ENCODE results near the gene NFATC2.
"Not testable (repeated sequence)": the region's sequence is repeated elsewhere in the genome, so short reads cannot be mapped to it uniquely, and the experiment has no call there.

Gene NFATC2

DNA sequence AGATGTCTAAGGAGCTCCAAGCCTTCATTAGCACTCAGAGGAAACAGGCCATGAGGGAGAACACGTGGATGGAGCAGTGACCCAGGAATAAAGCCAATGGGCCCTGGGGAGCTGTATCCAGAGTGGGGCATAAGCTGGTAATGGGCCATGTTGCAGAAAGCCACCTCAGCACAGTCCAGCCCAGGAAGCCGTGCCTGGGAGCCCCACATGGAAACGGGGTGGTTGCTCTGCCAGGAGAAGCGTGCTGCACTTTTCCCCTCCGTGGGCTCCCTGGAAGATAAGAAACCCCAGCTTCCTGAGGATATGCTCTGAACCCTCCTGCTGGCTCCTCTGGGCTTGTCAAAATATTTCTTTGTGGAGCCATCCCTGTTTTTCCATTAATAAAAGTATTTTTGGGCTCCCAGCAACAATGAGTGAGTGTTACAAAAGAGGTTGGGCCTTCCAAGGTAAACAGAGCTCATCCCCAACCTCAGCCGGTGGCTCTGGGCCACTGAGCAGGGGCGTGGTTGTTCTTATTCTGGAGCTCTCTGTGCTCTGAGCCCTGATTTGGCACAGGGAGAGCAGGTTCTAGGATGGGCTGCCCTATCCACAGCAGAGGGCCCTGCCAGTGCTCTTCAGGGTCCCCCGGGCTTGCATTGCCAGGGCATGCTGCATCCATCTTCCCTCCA, 31.2 kb upstream of the NFATC2 start:
- Histone ChIP-seq H3K4me3 (ENCODE audit: low read length) (no peak overlapping the region), H3K27me3 (ENCODE audit: insufficient read depth, low read length, poor library complexity) (no peaks in the 10 kb centered on the region), H3K23ac (ENCODE audit: low read length) (no peak overlapping the region), H3K4me2 (ENCODE audit: low read length) (no peak overlapping the region), H3K4ac (ENCODE audit: low read depth, low read length) (no peak overlapping the region), H2BK15ac (replicated peaks; ENCODE audit: low read depth) (no peak overlapping the region), H2AK5ac (ENCODE audit: low read length) (no peak overlapping the region), H4K8ac (ENCODE audit: low read depth, low read length) (no peak overlapping the region), H3K9ac (ENCODE audit: low read length) (no peak overlapping the region), H2BK5ac (ENCODE audit: low read length) (no peak overlapping the region), H2BK120ac (ENCODE audit: low read depth, low read length) (no peak overlapping the region), H3K56ac (ENCODE audit: low read length) (no peak overlapping the region), H3K18ac (ENCODE audit: low read length) (no peak overlapping the region), H3K4me1 (ENCODE audit: control insufficient read depth, low read depth, low read length) (no peaks in the 10 kb centered on the region), H3K79me1 (ENCODE audit: low read length) (no peaks in the 10 kb centered on the region), H3K79me2 (ENCODE audit: control insufficient read depth, insufficient read depth, low read length) (no peaks in the 10 kb centered on the region), H4K5ac (ENCODE audit: low read length) (no peak overlapping the region), H3K36me3 (ENCODE audit: control insufficient read depth, insufficient read depth, low read length) (no peaks in the 10 kb centered on the region), H3K27ac (ENCODE audit: low read depth, low read length) (no peak overlapping the region)
- no CpG with 5 or more reads among the region's 8 CpGs for WGBS (ENCODE audit: extremely low coverage, insufficient coverage, low lambda C conversion rate)
- DNase-seq = no peak

DNA sequence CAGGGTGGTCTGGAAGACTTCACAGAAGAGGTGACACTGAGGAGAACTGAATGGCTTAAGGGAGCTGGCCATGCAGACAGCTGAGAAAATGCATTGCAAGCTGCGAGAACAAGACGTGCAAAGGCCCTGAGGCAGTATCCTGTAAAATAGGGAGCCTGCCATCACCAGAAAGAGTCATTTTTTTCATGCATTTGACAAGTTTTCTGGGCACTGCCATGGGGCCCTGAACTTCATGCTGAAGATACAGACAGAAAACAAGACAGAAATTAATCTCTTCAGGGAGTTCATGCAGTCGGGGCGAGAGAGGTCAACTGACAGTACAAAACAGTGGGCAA, 28.9 kb upstream of the NFATC2 start:
- Histone ChIP-seq H3K9ac (ENCODE audit: low read length) (no peak overlapping the region), H3K4ac (ENCODE audit: low read depth, low read length) (no peak overlapping the region), H3K4me1 (ENCODE audit: control insufficient read depth, low read depth, low read length) (no peaks in the 10 kb centered on the region), H3K56ac (ENCODE audit: low read length) (no peak overlapping the region), H3K36me3 (ENCODE audit: control insufficient read depth, insufficient read depth, low read length) (no peaks in the 10 kb centered on the region), H3K79me1 (ENCODE audit: low read length) (no peaks in the 10 kb centered on the region), H3K4me2 (ENCODE audit: low read length) (no peak overlapping the region), H2BK120ac (ENCODE audit: low read depth, low read length) (no peak overlapping the region), H4K8ac (ENCODE audit: low read depth, low read length) (no peak overlapping the region), H3K18ac (ENCODE audit: low read length) (no peak overlapping the region), H3K27me3 (ENCODE audit: insufficient read depth, low read length, poor library complexity) (no peaks in the 10 kb centered on the region), H3K79me2 (ENCODE audit: control insufficient read depth, insufficient read depth, low read length) (no peaks in the 10 kb centered on the region), H3K23ac (ENCODE audit: low read length) (no peak overlapping the region), H2BK5ac (ENCODE audit: low read length) (no peak overlapping the region), H2AK5ac (ENCODE audit: low read length) (no peak overlapping the region), H3K27ac (ENCODE audit: low read depth, low read length) (no peak overlapping the region), H2BK15ac (replicated peaks; ENCODE audit: low read depth) (no peak overlapping the region), H3K4me3 (ENCODE audit: low read length) (no peak overlapping the region), H4K5ac (ENCODE audit: low read length) (no peak overlapping the region)
- no CpG with 5 or more reads among the region's 4 CpGs for WGBS (ENCODE audit: extremely low coverage, insufficient coverage, low lambda C conversion rate)
- no peak for DNase-seq

DNA sequence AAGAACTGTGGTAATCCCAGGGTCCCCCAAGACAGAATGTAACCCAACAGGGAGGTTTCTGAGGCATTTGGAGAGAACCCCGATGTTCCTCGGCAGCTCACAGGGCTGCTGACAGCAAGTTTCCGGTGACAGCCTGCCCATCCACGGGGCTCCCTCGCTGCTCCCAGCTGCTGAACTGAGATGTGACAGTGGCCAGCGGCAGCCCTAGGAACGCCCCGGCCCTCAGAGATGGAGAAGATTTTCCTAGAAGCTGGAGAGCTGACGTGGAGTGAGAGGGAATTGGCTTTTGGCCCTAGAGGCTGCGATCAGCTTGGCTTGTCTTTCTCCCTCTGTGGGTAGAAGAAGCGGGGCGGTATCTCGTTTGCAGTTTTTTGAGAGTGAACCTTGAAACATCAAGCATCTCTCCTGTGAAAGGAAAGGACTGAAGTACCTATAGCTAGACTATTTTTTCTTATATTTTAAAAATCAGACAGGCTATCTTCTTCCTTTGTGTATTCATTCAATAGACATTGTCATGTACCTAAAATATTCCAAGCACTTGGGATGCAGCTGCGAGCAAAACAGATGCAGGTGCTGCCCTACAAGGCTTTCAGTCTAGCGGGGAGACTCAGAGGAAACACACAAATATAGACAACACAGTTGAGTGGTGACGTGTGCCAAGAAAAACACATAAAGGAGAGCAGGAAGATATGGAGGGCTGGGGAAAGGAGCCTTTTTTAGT, 28.4 kb upstream of the NFATC2 start:
- Histone ChIP-seq H3K4me3 (ENCODE audit: low read length) (no peak overlapping the region), H4K8ac (ENCODE audit: low read depth, low read length) (no peak overlapping the region), H3K79me1 (ENCODE audit: low read length) (no peaks in the 10 kb centered on the region), H3K27ac (ENCODE audit: low read depth, low read length) (no peak overlapping the region), H4K5ac (ENCODE audit: low read length) (no peak overlapping the region), H3K9ac (ENCODE audit: low read length) (no peak overlapping the region), H2AK5ac (ENCODE audit: low read length) (no peak overlapping the region), H3K56ac (ENCODE audit: low read length) (no peak overlapping the region), H3K27me3 (ENCODE audit: insufficient read depth, low read length, poor library complexity) (no peaks in the 10 kb centered on the region), H2BK5ac (ENCODE audit: low read length) (no peak overlapping the region), H3K23ac (ENCODE audit: low read length) (no peak overlapping the region), H3K79me2 (ENCODE audit: control insufficient read depth, insufficient read depth, low read length) (no peaks in the 10 kb centered on the region), H2BK120ac (ENCODE audit: low read depth, low read length) (no peak overlapping the region), H3K4ac (ENCODE audit: low read depth, low read length) (no peak overlapping the region), H3K18ac (ENCODE audit: low read length) (no peak overlapping the region), H3K4me1 (ENCODE audit: control insufficient read depth, low read depth, low read length) (no peaks in the 10 kb centered on the region), H2BK15ac (replicated peaks; ENCODE audit: low read depth) (no peak overlapping the region), H3K4me2 (ENCODE audit: low read length) (no peak overlapping the region), H3K36me3 (ENCODE audit: control insufficient read depth, insufficient read depth, low read length) (no peaks in the 10 kb centered on the region)
- WGBS (ENCODE audit: extremely low coverage, insufficient coverage, low lambda C conversion rate) = no CpG with 5 or more reads among the region's 16 CpGs
- no peak for DNase-seq

DNA sequence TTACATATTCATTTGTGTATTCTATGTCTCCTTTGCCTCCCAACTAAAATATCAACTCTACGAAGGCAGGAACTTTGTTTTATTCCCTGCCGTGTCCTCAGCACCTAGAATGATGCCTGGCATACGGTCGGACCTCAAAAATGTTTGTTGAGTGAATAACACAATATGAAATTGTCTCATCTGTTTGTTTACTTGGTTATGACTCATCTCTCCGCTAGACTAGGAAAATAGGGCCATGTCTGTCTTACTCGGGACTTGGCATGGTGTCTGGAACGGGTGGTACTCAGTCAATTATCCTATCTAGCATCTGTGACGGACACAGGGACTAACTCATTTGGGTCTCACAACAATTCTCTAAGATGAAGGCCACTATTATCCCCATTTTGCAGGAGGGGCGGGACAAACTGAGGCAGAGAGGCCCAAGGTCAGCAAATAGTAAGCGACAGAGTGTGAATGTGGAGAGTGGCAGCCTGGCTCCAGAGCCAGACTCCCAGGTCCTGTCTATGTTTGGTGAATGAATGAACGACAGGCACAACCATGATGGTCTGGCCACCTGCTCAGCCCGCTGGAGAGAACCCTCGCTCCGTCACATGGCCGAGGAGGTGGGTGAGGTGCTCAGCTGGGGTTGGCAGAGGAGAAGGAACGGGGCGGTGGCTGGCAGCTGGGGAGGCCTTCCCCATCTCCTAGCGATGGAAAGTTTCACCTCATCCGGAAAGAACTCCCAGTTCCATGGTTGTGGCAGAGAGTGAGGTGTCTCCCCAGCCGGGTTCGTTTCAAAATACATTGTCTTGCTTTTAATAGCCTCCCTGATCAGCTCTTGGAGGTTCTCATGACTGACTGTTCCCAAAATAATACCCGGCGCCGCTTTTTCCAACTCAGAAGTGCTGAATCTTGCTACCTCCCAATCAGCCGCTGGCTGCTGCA, 27.6 kb upstream of the NFATC2 start:
- H2BK5ac ChIP-seq (ENCODE audit: low read length) = no peak overlapping the region
- H3K4me2 ChIP-seq (ENCODE audit: low read length) = no peak overlapping the region
- H3K4me1 ChIP-seq (ENCODE audit: control insufficient read depth, low read depth, low read length) = no peaks in the 10 kb centered on the region
- no peak overlapping the region for H3K56ac ChIP-seq (ENCODE audit: low read length)
- no peaks in the 10 kb centered on the region for H3K27me3 ChIP-seq (ENCODE audit: insufficient read depth, low read length, poor library complexity)
- no peak overlapping the region for H2BK15ac ChIP-seq (replicated peaks; ENCODE audit: low read depth)
- H4K8ac ChIP-seq (ENCODE audit: low read depth, low read length) = no peak overlapping the region
- no peak overlapping the region for H3K9ac ChIP-seq (ENCODE audit: low read length)
- H3K79me1 ChIP-seq (ENCODE audit: low read length) = no peaks in the 10 kb centered on the region
- H3K18ac ChIP-seq (ENCODE audit: low read length) = no peak overlapping the region
- no peak overlapping the region for H3K4ac ChIP-seq (ENCODE audit: low read depth, low read length)
- H3K36me3 ChIP-seq (ENCODE audit: control insufficient read depth, insufficient read depth, low read length) = no peaks in the 10 kb centered on the region
- no peak overlapping the region for H4K5ac ChIP-seq (ENCODE audit: low read length)
- no peaks in the 10 kb centered on the region for H3K79me2 ChIP-seq (ENCODE audit: control insufficient read depth, insufficient read depth, low read length)
- no peak overlapping the region for H3K27ac ChIP-seq (ENCODE audit: low read depth, low read length)
- H3K4me3 ChIP-seq (ENCODE audit: low read length) = no peak overlapping the region
- H2BK120ac ChIP-seq (ENCODE audit: low read depth, low read length) = no peak overlapping the region
- H2AK5ac ChIP-seq (ENCODE audit: low read length) = no peak overlapping the region
- no CpG with 5 or more reads among the region's 25 CpGs for WGBS (ENCODE audit: extremely low coverage, insufficient coverage, low lambda C conversion rate)
- DNase-seq = no peak
- H3K23ac ChIP-seq (ENCODE audit: low read length) = no peak overlapping the region

DNA sequence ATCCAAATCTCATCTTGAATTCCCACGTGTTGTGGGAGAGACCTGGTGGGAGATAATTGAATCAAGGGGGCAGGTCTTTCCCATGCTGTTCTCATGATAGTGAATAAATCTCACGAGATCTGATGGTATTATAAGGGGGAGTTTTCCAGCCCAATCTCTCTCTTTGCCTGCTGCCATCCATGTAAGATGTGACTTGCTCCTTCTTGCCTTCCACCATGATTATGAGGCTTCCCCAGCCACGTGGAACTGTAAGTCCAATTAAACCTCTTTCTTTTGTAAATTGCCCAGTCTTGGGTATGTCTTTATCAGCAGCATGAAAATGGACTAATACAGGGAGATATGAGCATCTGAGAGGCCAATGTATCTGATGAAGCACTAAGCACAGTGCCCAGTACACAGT, 26.0 kb upstream of the NFATC2 start:
- not testable (repeated sequence) for H3K27ac ChIP-seq (ENCODE audit: low read depth, low read length); H3K27me3 ChIP-seq (ENCODE audit: insufficient read depth, low read length, poor library complexity); H3K79me1 ChIP-seq (ENCODE audit: low read length); H4K5ac ChIP-seq (ENCODE audit: low read length); H3K4me1 ChIP-seq (ENCODE audit: control insufficient read depth, low read depth, low read length); H3K23ac ChIP-seq (ENCODE audit: low read length); H3K36me3 ChIP-seq (ENCODE audit: control insufficient read depth, insufficient read depth, low read length); H3K4me3 ChIP-seq (ENCODE audit: low read length); H2AK5ac ChIP-seq (ENCODE audit: low read length); H3K9ac ChIP-seq (ENCODE audit: low read length); H3K18ac ChIP-seq (ENCODE audit: low read length); H3K4ac ChIP-seq (ENCODE audit: low read depth, low read length); H2BK5ac ChIP-seq (ENCODE audit: low read length); H3K4me2 ChIP-seq (ENCODE audit: low read length); DNase-seq; H3K79me2 ChIP-seq (ENCODE audit: control insufficient read depth, insufficient read depth, low read length); H3K56ac ChIP-seq (ENCODE audit: low read length); H2BK120ac ChIP-seq (ENCODE audit: low read depth, low read length); H2BK15ac ChIP-seq (replicated peaks; ENCODE audit: low read depth); H4K8ac ChIP-seq (ENCODE audit: low read depth, low read length)
- WGBS (ENCODE audit: extremely low coverage, insufficient coverage, low lambda C conversion rate) = no CpG with 5 or more reads among the region's 3 CpGs
